ENCODE data around the gene OSTF1.

DNA sequence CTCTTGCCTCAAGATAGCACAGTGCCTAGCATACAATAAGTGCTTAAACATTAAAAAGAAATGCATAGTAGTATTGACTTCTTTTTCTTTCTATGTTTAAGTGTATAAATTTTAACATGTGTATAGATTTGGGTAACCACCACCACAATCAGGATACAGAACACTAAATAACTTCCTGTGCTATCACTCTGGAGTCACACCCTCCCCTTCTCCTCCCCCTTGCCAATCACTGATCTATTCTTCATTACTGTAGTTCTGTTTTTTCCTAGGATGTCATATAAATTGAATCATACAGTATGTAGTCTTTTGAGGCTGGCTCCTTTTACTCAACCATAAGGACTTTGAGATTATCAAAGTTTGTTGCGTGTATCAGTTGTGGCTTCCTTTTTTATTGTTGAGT, 68.5 kb downstream of the OSTF1 start:
- TF ChIP-seq POLR2AphosphoS5 (IDR thresholded peaks at IDR 0.05) (no peak), POLR2A (IDR thresholded peaks at IDR 0.05) (no peak)

Data from prostate gland (tissue), 1 donor.